TTC549 (cell line): ENCODE data around the gene ARRDC4.

Source experiments
- FAIRE-seq: peaks from 2 replicates; lab custom pipeline; 2012; peaks lifted over from hg19 to GRCh38; lab: Jason Lieb, UNC

Gene ARRDC4

DNA sequence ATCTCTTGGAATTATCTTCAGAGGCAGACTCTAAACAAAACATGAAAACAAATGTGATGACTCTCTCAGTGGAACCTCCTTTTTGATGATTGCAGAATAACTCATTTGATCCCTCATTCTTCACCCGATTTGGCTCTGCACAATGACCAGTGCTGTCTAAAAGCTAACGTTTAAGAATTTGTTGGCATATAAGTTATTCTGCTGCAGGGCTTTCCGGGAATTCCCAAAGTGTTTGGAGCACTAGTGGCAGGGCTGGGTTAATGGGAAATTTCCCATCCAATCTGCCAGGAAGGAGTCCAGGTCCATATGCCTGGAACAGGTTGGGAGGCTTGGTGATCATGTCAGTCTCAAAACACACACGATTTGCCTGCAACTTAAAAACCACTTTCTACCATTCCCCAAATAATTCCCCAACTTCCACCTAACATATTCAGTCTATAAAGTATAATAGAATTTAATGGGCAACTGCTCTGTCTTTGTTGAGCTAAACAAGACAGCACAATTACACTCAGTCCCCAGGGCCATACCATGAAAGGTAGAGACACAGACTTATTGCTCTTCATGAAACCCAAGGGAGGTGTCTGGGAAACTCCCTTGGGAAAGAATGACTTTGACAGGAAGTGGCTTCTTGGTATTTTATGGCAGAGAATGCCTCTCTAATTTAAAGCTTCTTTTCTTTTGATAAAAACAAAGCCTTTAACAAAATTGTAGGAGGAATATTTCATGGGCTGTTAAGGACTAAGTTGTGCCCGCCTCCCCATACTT lies 38.0 kb downstream of the ARRDC4 start:
- FAIRE-seq, result no peak

DNA sequence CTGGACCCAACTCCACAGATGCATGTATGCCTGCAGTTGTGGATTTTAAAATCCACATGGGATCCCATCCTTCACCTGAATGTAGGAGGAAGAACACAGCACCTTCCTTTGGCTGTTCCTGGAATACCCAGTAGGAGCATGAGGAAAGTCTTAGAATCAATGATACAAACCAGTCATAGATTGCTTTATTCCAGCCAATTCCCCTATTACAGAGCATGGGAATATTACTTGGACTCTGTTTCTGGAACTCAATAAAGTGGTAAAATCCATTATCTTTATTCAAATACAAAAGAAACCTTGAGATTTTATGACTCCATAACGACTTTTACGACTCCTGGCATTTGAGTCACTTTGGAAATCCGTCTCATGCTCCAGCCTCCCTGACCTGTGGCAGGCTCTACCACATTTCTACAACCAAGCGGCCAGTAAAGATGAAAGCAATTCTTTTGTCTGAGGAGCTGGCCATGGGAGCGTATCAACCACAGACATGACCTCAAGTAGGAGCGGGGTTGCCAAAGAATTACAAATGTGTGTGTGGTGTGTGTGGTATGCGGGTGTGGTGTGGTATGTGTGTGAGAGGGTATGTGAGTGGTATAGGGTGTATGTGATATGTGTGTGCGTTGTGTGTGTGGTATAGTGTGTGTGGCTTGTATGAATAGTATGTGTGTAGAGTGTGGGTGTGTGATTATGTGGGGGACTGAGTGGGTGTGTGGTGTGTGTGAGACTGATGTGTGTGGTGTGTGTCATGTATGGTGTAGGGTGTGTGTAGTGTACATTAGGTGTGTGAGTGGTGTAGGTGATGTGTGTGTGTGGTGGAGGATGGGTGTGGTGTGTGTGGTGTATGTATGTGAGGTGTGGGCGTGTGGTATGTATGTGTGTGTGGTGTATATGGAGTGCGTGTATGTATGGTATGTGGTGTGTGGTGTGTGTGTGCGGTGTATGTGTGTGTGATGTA lies 40.0 kb downstream of the ARRDC4 start:
- no peak for FAIRE-seq

GRCh38 chr15:98001663-98002194 lies 41.2 kb downstream of the ARRDC4 start:
- no peak for FAIRE-seq

GRCh38 chr15:98002419-98002818 lies 41.9 kb downstream of the ARRDC4 start:
- no peak for FAIRE-seq

DNA sequence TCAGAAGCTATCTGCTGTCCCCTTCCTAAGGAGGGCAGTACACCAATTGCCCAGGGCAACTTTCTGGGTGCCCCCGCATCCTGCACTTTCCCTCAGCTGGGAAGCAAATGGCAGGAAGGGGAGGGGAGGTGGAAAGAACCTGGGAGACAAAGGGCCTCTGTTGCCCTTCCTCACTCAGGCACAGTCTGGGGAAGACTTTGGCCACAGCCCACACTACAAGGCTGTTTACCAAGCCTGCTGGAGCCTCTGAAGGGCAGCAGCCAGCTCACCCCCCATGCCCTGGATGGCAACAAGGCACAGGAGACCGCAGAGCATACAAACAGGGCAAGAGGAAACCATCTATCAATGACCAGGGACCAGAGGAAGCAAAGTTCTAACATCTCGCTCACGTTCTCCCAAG lies 42.4 kb downstream of the ARRDC4 start:
- no peak for FAIRE-seq

DNA sequence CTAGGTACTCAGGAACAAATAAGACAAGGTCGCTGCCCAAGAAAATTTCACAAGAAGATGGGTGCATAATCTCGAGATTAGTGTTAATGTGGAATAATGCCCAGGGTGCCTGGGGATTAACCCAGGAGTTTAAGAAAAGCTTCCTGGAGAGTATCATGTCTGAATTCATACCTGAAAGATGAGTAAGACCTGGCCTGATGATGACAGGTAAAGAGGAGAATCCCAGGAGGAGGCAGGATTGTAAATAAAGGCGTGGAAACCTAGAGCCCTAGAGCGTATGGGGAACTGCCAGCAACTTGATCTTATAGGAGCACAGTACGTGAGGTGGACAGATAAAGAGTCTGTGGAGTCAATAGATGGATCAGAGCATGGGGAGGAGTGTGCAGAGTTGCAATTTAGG lies 43.0 kb downstream of the ARRDC4 start:
- FAIRE-seq, result no peak

- no peak for FAIRE-seq
Measured at GRCh38 chr15:98003996-98004395, 43.5 kb downstream of the ARRDC4 start.

- FAIRE-seq, result no peak
Measured at GRCh38 chr15:98005659-98006058, 45.2 kb downstream of the ARRDC4 start.

DNA sequence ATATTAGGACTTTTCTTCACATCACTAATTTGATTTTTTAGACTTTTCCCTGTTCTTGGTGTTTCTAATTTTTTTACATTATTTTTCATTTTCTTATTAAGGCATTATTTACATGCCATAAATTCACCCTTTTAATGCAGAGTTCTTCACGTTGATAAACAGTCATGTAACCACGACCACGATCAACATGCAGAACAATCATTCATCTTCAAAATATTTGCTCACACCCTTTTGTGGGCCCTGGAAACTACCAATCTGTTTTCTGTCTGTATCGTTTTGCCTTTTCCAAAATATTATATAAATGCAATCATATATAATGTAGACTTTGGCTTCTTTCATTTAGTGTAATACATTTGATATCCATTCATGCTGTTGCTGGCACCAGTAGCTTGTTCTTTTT lies 48.7 kb downstream of the ARRDC4 start:
- FAIRE-seq, result no peak

DNA sequence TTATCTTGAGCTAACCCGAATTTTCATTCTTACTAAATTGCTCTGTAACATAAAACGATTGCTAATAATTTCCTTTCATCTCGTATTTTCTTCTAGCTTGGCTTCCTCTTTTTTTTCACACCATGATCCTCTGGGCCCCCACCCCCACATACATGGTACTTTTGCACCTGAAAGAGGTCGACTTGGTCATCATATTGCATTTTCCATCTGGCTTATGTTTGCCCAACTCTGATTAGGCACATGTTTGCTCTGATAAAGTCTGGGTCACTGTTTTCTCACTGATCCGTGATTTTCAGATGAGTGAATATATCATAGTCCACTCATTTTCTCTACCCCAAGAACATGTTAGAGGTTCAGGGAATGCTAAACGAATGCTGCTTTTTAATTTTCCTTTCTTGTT lies 49.5 kb downstream of the ARRDC4 start:
- FAIRE-seq, result no peak

GRCh38 chr15:98012354-98012753 lies 51.9 kb downstream of the ARRDC4 start:
- FAIRE-seq, result no peak

DNA sequence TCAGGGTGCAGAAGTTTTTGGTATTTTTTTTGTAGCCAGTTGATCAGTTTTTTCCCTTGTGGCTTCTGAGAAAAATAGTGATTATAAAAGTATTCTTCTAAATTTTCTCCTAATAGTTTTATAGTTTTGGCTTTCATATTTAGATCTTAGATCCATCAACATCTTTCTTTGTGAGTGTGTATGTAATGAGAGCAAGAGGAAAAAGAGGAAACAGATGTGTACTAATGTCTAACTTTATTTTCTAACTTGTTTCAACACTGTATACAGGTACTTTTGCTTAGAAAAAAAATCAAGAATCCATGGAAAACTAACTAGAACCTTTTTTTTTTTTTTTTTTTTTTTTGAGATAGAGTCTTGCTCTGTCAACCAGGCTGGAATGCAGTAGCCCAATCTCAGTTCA lies 53.1 kb downstream of the ARRDC4 start:
- FAIRE-seq, result no peak

GRCh38 chr15:98017150-98017964 lies 56.9 kb downstream of the ARRDC4 start:
- no peak for FAIRE-seq

- FAIRE-seq, result no peak
Measured at GRCh38 chr15:98018761-98019351, 58.4 kb downstream of the ARRDC4 start.
